HCT116 (cell line): ENCODE data around the gene UVSSA. TPM values are rescaled to one million over a fixed set of nuclear protein-coding genes. Genes with fewer than 3 reads are reported as not detected.

ENCODE experiments used
- ATAC-seq: fragments of 200-7000 bp; cut with Tn5 transposase; 2 replicates; pipeline ENCODE4 v1.9.1; 2020; ENCODE audit warnings: mild to moderate bottlenecking, moderate library complexity
- BruUV-seq: library from RNA; stranded (reverse); fragments of 400-500 nt; replicated peaks from 2 replicates; lab custom pipeline; 2021; lab: Mats Ljungman, UMichigan
- CTCF ChIA-PET: fragments of 300-600 bp; sonication (Branson Sonifier 250); formaldehyde crosslinking; loops from one replicate; lab custom pipeline; 2021; ENCODE audit warnings: antibody characterized with exemption; lab: Charles Lee
- POLR2A ChIA-PET: fragments of 300-600, 350-600 bp; sonication (Branson Sonifier 250); formaldehyde crosslinking; loops from one replicate; lab custom pipeline; 2021; ENCODE audit warnings: antibody characterized with exemption; lab: Charles Lee
- RAD21 ChIA-PET, 2 experiments: fragments of 300-600 bp; sonication (Branson Sonifier 250); formaldehyde crosslinking; loops; one replicate each; lab custom pipeline; 2023; ENCODE audit warnings: low total read pairs in 2 of 2; ENCODE audit not compliant: uncharacterized antibody in 2 of 2, unreplicated experiment in 2 of 2, low non-redundant PET in 1 of 2; lab: Charles Lee
- DNase-seq: peaks from one replicate; pipeline ENCODE4 v3.0.0-alpha.2; 2010; ENCODE audit warnings: low read depth, low spot score
- H2AFZ ChIP-seq: fragments of 200-600 bp; shearing (Covaris generic), sonication (generic); 2 replicates; pipeline ENCODE4 v1.6.1; 2017; ENCODE audit warnings: low read depth, mixed run types, mixed read lengths, antibody characterized with exemption, low read length; ENCODE audit not compliant: poor library complexity, severe bottlenecking
- H3K27ac ChIP-seq: 2 replicates; pipeline ENCODE4 v1.5.1; 2012; ENCODE audit warnings: low read depth, low read length
- H3K27me3 ChIP-seq: fragments of 200-600 bp; sonication (generic); 2 replicates; pipeline ENCODE4 v1.6.1; 2016; ENCODE audit warnings: mixed run types, low read length, mixed read lengths; ENCODE audit not compliant: insufficient read depth
- H3K36me3 ChIP-seq, 2 experiments: fragments of 200-500 bp in 1 of 2; fragments of 200-600 bp in 1 of 2; sonication (Bioruptor generic) in 1 of 2; sonication (generic) in 1 of 2; 2 replicates each; pipeline versions ENCODE4 v1.5.1 to v1.6.1; 2014 to 2016; ENCODE audit warnings: low read length in 2 of 2, inconsistent platforms in 1 of 2, mixed read lengths in 1 of 2, mixed run types in 1 of 2; ENCODE audit not compliant: insufficient read depth in 2 of 2, control insufficient read depth in 1 of 2
- H3K4me1 ChIP-seq, 2 experiments: fragments of 200-600 bp in 1 of 2; sonication (generic) in 1 of 2; 2 replicates each; pipeline versions ENCODE4 v1.5.1 to v1.6.1; 2012 to 2017; ENCODE audit warnings: low read length in 2 of 2, inconsistent platforms in 1 of 2, mild to moderate bottlenecking in 1 of 2, mixed read lengths in 1 of 2, mixed run types in 1 of 2, moderate library complexity in 1 of 2; ENCODE audit not compliant: insufficient read depth in 2 of 2, control insufficient read depth in 1 of 2
- H3K4me2 ChIP-seq: fragments of 200-600 bp; sonication (generic); 2 replicates; pipeline ENCODE4 v1.6.1; 2017; ENCODE audit warnings: mixed run types, low read length, mixed read lengths
- H3K4me3 ChIP-seq, 2 experiments: fragments of 200-600 bp in 1 of 2; sonication (generic) in 1 of 2; replicated peaks in 1 of 2; 2 replicates each; pipeline ENCODE4 v1.5.1; 2011 to 2016; ENCODE audit warnings: low read length in 2 of 2, control low read depth in 1 of 2, low read depth in 1 of 2, mild to moderate bottlenecking in 1 of 2, mixed read lengths in 1 of 2, mixed run types in 1 of 2
- H3K79me2 ChIP-seq: fragments of 200-600 bp; sonication (generic); 2 replicates; pipeline ENCODE4 v1.6.1; 2017; ENCODE audit warnings: mild to moderate bottlenecking, mixed run types, low read length, moderate library complexity, mixed read lengths; ENCODE audit not compliant: insufficient read depth
- H3K9ac ChIP-seq: fragments of 200-600 bp; sonication (generic); 2 replicates; pipeline ENCODE4 v1.6.1; 2016; ENCODE audit warnings: low read length, mixed read lengths
- H3K9me2 ChIP-seq: fragments of 200-600 bp; sonication (generic), shearing (Covaris generic); 2 replicates; pipeline ENCODE4 v1.6.1; 2017; ENCODE audit warnings: mixed run types, mild to moderate bottlenecking, moderate library complexity; ENCODE audit not compliant: insufficient read depth
- H3K9me3 ChIP-seq, 2 experiments: fragments of 200-500 bp in 1 of 2; fragments of 200-600 bp in 1 of 2; sonication (Bioruptor generic) in 1 of 2; sonication (generic) in 1 of 2; 2 replicates each; pipeline ENCODE4 v1.6.1; 2014 to 2017; ENCODE audit warnings: low read length in 2 of 2, mixed read lengths in 2 of 2, inconsistent platforms in 1 of 2, low read depth in 1 of 2, mild to moderate bottlenecking in 1 of 2, mixed run types in 1 of 2, moderate library complexity in 1 of 2; ENCODE audit not compliant: control insufficient read depth in 1 of 2, insufficient read depth in 1 of 2
- H4K20me1 ChIP-seq: fragments of 200-600 bp; sonication (generic), shearing (Covaris generic); 2 replicates; pipeline ENCODE4 v1.6.1; 2017; ENCODE audit warnings: mixed run types, mild to moderate bottlenecking, moderate library complexity; ENCODE audit not compliant: insufficient read depth
- CBX3 ChIP-seq: IDR thresholded peaks from 2 replicates; pipeline ENCODE4 v1.6.1; 2012; ENCODE audit warnings: low read depth
- ELF1 ChIP-seq: IDR thresholded peaks from 2 replicates; pipeline ENCODE4 v1.6.1; 2012; ENCODE audit warnings: low read depth, borderline replicate concordance
- EZH2 ChIP-seq: fragments of 200-600 bp; sonication (generic); IDR thresholded peaks from 2 replicates; pipeline ENCODE4 v1.6.1; 2017; ENCODE audit warnings: antibody characterized with exemption, mixed run types
- EZH2phosphoT487 ChIP-seq: fragments of 200-600 bp; IDR thresholded peaks from 2 replicates; pipeline ENCODE4 v1.6.1; 2018; ENCODE audit warnings: antibody characterized with exemption, borderline replicate concordance
- MAX ChIP-seq: IDR thresholded peaks from 2 replicates; pipeline ENCODE4 v1.6.1; 2012
- POLR2A ChIP-seq: IDR thresholded peaks from 2 replicates; pipeline ENCODE4 v1.7.0; 2011; ENCODE audit warnings: borderline replicate concordance; ENCODE audit not compliant: insufficient read depth, insufficient read length; ENCODE audit errors: extremely low read depth
- RAD21 ChIP-seq: IDR thresholded peaks from 2 replicates; pipeline ENCODE4 v1.6.1; 2012; ENCODE audit warnings: low read depth, mild to moderate bottlenecking
- SIN3A ChIP-seq: IDR thresholded peaks from 2 replicates; pipeline ENCODE4 v1.6.1; 2012; ENCODE audit warnings: low read depth
- SP1 ChIP-seq: IDR thresholded peaks from 2 replicates; pipeline ENCODE4 v1.6.1; 2012; ENCODE audit warnings: low read depth
- TCF7L2 ChIP-seq: IDR thresholded peaks from 2 replicates; pipeline ENCODE4 v1.7.0; 2011; ENCODE audit warnings: borderline replicate concordance, inconsistent platforms; ENCODE audit not compliant: insufficient read depth, insufficient read length; ENCODE audit errors: extremely low read depth
- YY1 ChIP-seq: IDR thresholded peaks from 2 replicates; pipeline ENCODE4 v1.6.1; 2011; ENCODE audit warnings: low read length, low read depth, moderate library complexity, mild to moderate bottlenecking; ENCODE audit not compliant: insufficient replicate concordance; ENCODE audit errors: extremely low read depth
- intact Hi-C: fragments of 100-400 bp; cut with micrococcal nuclease; formaldehyde crosslinking; loops from 2 replicates; pipeline ENCODE4 v1.10.0; 2022
- total RNA-seq: library from RNA; stranded (reverse); gene quantifications from one replicate; pipeline ENCODE4 v1.2.1, GENCODE V29; 2021; ENCODE audit not compliant: unreplicated experiment

The UVSSA gene
- total RNA-seq, 1 experiment from 2014 or later, result 30.5 TPM

DNA sequence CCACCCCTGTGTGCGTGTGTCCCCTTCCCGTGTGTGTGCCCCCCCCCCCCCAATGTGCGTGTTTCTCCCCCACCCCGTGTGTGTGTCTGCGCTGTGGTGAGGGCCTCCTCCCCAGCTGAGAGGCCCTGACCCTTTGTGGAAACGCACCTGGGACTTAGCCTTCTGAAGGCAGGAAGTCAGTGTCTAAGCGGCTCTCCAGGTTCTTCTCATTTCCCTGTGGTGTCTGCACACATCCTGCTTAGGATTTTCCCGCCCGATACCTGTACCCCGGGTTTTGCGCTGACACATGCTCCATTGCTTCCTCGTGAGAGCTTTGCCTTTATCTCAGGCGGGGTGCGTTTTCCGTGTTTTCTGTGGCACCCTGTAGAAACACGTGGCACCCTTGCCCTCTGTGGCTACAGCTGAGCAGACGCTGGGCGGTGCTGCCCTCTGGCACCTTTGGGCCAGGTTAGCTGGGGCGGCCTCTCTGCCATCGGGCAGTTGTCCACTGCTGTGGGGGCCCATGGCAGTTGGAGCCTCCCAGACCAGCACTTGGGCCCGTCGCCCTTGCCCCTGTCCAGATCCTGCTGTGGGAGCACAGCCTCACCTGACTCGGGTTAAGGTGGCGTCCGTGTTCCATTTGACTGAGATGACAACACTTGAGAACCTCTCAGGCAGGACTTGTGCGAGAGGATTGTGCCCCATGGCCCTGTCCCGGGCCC, 31.0 kb upstream of the UVSSA start:
- Histone ChIP-seq H3K9ac (no peak overlapping the region), H3K4me1 (no peaks in the 10 kb centered on the region), H3K27ac (no peak overlapping the region), H2AFZ (no peak overlapping the region), H3K9me3 (no peaks in the 10 kb centered on the region), H3K36me3 (peaks cover 27 to 48% of the 10 kb centered on the region in 2 experiments), H3K4me2 (no peak overlapping the region), H3K4me3 (no peak overlapping the region), H3K79me2 (peaks cover 56% of the 10 kb centered on the region), H3K27me3 (no peaks in the 10 kb centered on the region), H4K20me1 (no peaks in the 10 kb centered on the region), H3K9me2 (no peaks in the 10 kb centered on the region)
- POLR2A ChIA-PET, result no interaction called here
- CTCF ChIA-PET, result interaction anchor here (0.6 kb wide), 1 partner anchor 599 kb away, joined by 3 read pairs; no protein-coding TSS in a partner anchor
- no peak for DNase-seq
- intact Hi-C loops, result no loop called here
- no TSS peak for BruUV-seq
- TF ChIP-seq SP1 (no peak), ELF1 (no peak), EZH2phosphoT487 (no peak), TCF7L2 (no peak), YY1 (no peak), MAX (no peak), POLR2A (no peak), SIN3A (no peak), CBX3 (no peak), RAD21 (no peak), EZH2 (no peak)
- no peak for ATAC-seq
- RAD21 ChIA-PET, result no interaction called here
